ENCODE results near the gene RASGRF1. TPM values are rescaled to one million over a fixed set of nuclear protein-coding genes. Genes with fewer than 3 reads are reported as not detected.
A peak's percentile ranks its signal among the peaks of the same experiment; 100 is the strongest.

RASGRF1 gene
- total RNA-seq, 1 experiment from 2014 or later, result 1.1 TPM

DNA sequence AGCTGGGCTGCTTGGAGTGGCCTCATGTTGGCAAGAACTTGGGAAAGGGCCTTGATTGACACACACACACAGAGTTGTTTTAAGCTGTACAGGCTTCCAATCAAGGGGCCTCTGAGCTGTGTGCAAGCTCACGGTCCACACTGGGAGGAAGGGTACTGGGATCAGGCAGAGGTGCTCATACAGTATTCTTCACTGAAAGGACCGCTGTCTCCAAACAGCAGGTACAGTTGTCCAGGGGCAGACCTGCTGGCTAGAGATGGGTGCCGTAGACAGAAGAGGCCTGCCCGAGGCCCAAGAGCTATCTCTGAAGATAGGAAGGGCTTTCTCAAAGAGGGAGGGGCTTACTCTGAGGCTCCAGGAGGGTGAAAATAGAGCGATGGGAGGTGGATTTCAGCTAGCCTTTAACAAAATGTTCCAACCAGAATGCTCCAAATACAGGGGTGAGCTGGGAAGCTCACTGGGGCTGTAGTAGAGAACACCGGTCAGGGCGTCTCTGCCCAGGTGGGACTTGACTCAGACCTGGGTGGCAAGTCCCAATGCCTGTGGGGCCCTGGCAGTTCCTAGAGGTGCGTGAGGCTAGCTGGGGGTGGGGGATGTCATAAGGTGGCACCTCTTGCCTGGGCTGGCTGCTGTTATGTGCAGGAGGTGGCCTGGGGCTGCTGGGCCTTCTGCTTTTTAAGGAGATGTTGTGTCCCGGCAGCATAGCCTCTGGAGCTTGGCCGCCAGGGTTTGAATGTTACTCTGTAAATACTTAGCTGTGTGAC is 42.7 kb downstream of the RASGRF1 start:
- H3K4me3 ChIP-seq, result no peak overlapping the region
- H3K36me3 ChIP-seq, result no peaks in the 10 kb centered on the region
- DNase-seq, result no peak
- H3K4me1 ChIP-seq, result no peaks in the 10 kb centered on the region
- no peaks in the 10 kb centered on the region for H3K9me3 ChIP-seq (replicated peaks)
- H3K27ac ChIP-seq, result no peak overlapping the region
- H3K27me3 ChIP-seq, result no peaks in the 10 kb centered on the region

DNA sequence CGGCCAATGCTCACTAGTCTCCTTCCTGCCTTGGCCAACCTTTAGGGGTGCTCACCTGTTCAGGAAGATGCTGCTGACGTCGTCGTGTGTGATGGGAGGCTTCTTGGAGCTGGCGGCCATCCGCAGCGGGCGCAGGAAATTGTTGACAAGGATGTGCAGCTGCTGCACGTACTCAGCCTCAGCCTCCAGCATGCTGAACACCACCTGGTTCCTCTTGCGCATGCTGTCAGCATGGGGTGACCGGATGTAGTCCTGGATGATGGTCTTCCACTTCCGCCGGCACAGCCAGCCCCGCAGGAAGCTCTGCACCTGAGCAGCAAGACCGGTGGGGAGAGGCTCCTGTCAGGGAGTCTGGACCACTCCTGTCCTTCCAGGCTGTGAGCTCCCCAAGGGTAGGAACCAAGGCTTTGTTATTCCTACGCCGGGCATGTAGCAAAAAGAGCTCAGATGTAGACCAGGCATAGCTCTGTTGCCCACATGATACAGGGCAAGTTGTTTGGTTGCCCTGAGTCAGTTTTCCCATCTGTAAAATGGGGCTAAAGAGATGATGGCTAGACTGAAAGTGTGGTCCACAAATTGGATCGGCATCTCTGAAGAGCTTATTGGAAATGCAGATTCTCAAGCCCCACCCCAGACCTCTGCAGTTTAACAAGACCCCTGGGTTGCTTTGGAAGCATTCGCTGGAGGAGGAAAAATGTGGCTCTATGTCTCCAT is 43.7 kb downstream of the RASGRF1 start:
- Histone ChIP-seq H3K9me3 (replicated peaks) (no peaks in the 10 kb centered on the region), H3K27me3 (no peaks in the 10 kb centered on the region), H3K4me1 (no peaks in the 10 kb centered on the region), H3K27ac (no peak overlapping the region), H3K4me3 (no peak overlapping the region), H3K36me3 (no peaks in the 10 kb centered on the region)
- DNase-seq, result no peak

DNA sequence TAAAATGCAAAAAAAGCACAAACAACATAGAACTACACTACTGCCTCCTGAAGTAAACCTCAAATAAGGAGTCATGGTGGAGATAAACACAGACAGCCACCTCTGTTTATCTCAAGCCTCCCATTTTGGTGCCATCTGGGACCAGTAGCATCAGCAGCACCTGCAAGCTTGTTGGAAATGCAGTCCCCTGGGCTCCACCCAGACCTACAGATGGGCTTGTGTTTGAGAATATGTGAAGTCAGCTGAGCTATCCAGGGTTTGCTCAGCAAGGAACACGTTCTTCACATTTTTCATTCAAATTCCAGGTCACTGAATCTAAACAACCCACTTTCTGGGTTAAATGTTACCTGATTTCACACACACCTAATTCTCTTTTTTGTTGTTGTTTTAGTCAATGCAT is 45.5 kb downstream of the RASGRF1 start:
- Histone ChIP-seq H3K36me3 (no peaks in the 10 kb centered on the region), H3K27me3 (no peaks in the 10 kb centered on the region), H3K27ac (no peak overlapping the region), H3K4me1 (no peaks in the 10 kb centered on the region), H3K4me3 (no peak overlapping the region), H3K9me3 (replicated peaks) (no peaks in the 10 kb centered on the region)
- DNase-seq, result no peak

DNA sequence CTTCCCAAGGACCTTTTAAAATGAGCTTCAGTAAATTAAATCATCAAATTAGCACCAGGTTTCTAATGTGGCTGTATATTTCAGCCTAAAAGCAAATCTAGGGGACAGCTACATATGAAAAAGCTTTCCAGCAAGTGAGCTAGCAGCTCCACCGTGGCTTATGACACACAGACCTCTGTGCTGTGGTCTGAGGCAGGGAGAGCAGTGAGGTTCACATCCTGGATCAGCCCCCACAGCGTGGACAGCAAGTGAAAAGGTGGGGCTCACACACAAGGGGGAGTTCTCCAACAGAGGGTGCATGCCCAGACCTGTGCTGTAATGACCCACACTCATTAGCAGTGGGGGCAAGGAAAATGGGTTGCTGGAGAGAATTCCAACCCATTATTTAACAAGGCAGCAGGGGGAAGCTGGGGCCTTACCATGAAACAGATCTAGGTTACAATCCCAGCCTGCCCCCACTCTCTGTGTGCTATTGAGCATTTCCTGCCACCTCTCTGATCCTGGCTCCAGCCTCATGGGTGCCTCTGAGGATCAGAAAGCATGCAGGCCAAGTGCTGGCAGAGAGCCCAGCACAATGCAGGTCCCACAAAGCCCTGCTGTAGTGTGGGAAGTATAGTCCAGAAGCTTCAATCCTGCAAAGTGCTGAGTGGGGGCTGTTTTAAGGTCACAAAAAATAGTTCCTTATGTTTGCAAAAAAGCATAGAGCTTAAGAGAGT is 48.2 kb downstream of the RASGRF1 start:
- Histone ChIP-seq H3K9me3 (replicated peaks) (no peaks in the 10 kb centered on the region), H3K4me1 (no peaks in the 10 kb centered on the region), H3K27me3 (no peaks in the 10 kb centered on the region), H3K27ac (no peak overlapping the region), H3K4me3 (no peak overlapping the region), H3K36me3 (no peaks in the 10 kb centered on the region)
- no peak for DNase-seq

- no peak overlapping the region for H3K4me3 ChIP-seq
- H3K27ac ChIP-seq, result no peak overlapping the region
- H3K27me3 ChIP-seq, result no peaks in the 10 kb centered on the region
- no peaks in the 10 kb centered on the region for H3K4me1 ChIP-seq
- no peaks in the 10 kb centered on the region for H3K36me3 ChIP-seq
- H3K9me3 ChIP-seq (replicated peaks), result no peaks in the 10 kb centered on the region
- no peak for DNase-seq
Measured at GRCh38 chr15:79041601-79042168, 48.9 kb downstream of the RASGRF1 start.

- Histone ChIP-seq H3K9me3 (replicated peaks) (no peaks in the 10 kb centered on the region), H3K36me3 (no peaks in the 10 kb centered on the region), H3K27me3 (no peaks in the 10 kb centered on the region; the same call in 1 of the 2 replicates), H3K4me1 (no peaks in the 10 kb centered on the region), H3K27ac (no peak overlapping the region), H3K4me3 (no peak overlapping the region)
- DNase-seq, result no peak
Measured at GRCh38 chr15:79037848-79038247, 52.7 kb downstream of the RASGRF1 start.

- Histone ChIP-seq H3K4me1 (no peaks in the 10 kb centered on the region), H3K4me3 (no peak overlapping the region), H3K27ac (no peak overlapping the region), H3K9me3 (replicated peaks) (no peaks in the 10 kb centered on the region), H3K36me3 (no peaks in the 10 kb centered on the region), H3K27me3 (no peaks in the 10 kb centered on the region; the same call in 1 of the 2 replicates)
- DNase-seq, result no peak
Measured at GRCh38 chr15:79036323-79036722, 54.3 kb downstream of the RASGRF1 start.

DNA sequence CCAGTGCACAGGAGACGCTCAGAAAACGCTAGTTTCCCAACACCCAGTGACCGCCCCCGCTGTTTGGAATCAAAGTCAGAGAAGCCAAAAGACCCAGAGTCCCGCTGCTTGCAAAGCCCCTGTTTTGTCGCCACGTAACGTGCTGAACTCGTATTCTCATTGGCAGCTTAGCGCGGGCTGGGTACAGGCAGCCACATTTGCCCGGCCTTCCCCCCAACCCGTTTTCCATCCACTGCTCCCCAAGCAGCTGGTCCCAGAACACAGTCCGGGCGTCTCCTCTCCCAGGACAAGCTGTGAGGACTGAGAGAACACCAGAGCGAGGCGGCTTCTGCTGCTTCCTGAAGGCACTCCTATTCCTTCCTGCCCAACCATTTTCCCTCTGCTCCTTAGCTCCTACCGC is 54.8 kb downstream of the RASGRF1 start:
- Histone ChIP-seq H3K36me3 (no peaks in the 10 kb centered on the region), H3K4me3 (no peak overlapping the region), H3K4me1 (no peaks in the 10 kb centered on the region), H3K27ac (no peak overlapping the region), H3K9me3 (replicated peaks) (no peaks in the 10 kb centered on the region), H3K27me3 (no peaks in the 10 kb centered on the region; the same call in 1 of the 2 replicates)
- DNase-seq, result no peak

DNA sequence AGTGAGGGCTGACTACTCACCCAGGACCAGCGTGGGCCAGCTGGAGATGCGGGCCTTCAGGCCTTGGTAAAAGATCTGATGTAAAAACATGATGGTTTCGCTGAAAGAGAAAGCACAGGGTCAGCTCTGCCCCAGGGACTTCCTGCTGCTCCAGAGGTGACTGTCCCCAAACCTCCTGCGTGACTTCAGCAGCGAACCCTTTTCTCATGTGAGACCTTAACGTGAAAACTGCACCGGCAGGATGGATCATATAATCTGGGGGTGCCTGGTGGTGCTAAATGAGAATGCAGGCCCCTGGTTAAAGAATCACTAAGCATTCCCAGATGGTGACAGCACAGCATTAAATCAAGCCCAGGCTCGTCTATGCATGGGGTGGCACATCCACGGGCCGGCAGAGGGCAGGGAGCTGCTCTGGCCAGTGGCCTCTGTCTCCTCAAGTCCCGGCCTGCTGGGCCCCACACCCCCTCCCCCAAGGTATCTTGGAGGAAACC is 55.4 kb downstream of the RASGRF1 start:
- Histone ChIP-seq H3K4me3 (no peak overlapping the region), H3K27me3 (no peaks in the 10 kb centered on the region; the same call in 1 of the 2 replicates), H3K27ac (no peak overlapping the region), H3K36me3 (no peaks in the 10 kb centered on the region), H3K9me3 (replicated peaks) (no peaks in the 10 kb centered on the region), H3K4me1 (no peaks in the 10 kb centered on the region)
- DNase-seq, result no peak

- H3K27ac ChIP-seq, result no peak overlapping the region
- no peak for DNase-seq
- H3K27me3 ChIP-seq, result no peaks in the 10 kb centered on the region; the same call in 1 of the 2 replicates
- H3K9me3 ChIP-seq (replicated peaks), result no peaks in the 10 kb centered on the region
- no peaks in the 10 kb centered on the region for H3K36me3 ChIP-seq
- no peaks in the 10 kb centered on the region for H3K4me1 ChIP-seq
- no peak overlapping the region for H3K4me3 ChIP-seq
Measured at GRCh38 chr15:79034284-79034683, 56.3 kb downstream of the RASGRF1 start.

DNA sequence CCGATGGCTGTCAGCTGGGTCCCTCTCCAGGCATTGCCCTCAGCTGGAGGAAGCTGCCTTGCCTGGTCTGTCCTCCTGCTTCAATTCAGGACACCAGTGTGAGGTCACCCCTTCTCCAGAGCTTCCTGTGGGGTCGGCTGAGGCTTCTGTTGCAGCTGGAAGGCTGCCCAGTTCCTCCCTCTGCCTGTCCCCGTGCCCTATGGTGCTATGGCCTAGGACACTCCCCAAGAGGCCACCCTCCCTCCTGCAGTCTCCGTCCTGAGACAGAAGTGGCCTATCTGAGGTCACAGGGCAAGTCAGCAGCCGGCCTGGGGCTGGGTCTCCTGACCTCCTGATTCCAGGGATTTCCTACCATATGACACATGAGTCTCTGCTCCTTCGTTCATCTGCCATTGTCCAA is 57.9 kb downstream of the RASGRF1 start:
- Histone ChIP-seq H3K27ac (no peak overlapping the region), H3K27me3 (no peaks in the 10 kb centered on the region; the same call in 1 of the 2 replicates), H3K4me3 (no peak overlapping the region), H3K36me3 (no peaks in the 10 kb centered on the region), H3K9me3 (replicated peaks) (no peaks in the 10 kb centered on the region), H3K4me1 (no peaks in the 10 kb centered on the region)
- DNase-seq, result peak; percentile 10 to 21

GRCh38 chr15:79031821-79032220 is 58.8 kb downstream of the RASGRF1 start:
- no peaks in the 10 kb centered on the region for H3K9me3 ChIP-seq (replicated peaks)
- no peaks in the 10 kb centered on the region for H3K4me1 ChIP-seq
- no peak overlapping the region for H3K4me3 ChIP-seq
- H3K27ac ChIP-seq, result no peak overlapping the region
- no peaks in the 10 kb centered on the region; the same call in 1 of the 2 replicates for H3K27me3 ChIP-seq
- DNase-seq, result no peak
- H3K36me3 ChIP-seq, result no peaks in the 10 kb centered on the region

DNA sequence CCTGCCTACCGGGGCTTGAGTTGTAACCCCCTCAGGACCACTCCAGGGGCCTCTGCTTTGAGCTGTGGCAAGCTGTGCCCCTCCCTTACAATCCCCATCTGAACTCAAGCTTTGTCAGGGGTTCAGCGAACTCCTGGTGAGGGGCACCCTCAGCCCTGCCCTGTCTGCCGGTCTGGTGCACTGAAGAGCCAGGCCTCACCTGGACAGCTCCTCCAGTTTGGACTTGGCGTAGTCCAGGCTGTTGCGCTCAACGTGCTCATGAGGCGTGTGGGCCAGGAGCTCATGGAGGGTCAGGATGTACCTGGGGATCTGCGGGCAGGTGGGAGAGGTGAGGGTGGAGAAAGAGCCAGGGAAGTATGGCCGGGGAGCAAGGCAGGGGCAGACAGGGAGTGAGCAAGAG is 59.4 kb downstream of the RASGRF1 start:
- DNase-seq, result no peak
- H3K27ac ChIP-seq, result no peak overlapping the region
- H3K4me3 ChIP-seq, result no peak overlapping the region
- H3K9me3 ChIP-seq (replicated peaks), result no peaks in the 10 kb centered on the region
- no peaks in the 10 kb centered on the region for H3K36me3 ChIP-seq
- no peaks in the 10 kb centered on the region for H3K4me1 ChIP-seq
- H3K27me3 ChIP-seq, result no peaks in the 10 kb centered on the region; the same call in 1 of the 2 replicates

DNA sequence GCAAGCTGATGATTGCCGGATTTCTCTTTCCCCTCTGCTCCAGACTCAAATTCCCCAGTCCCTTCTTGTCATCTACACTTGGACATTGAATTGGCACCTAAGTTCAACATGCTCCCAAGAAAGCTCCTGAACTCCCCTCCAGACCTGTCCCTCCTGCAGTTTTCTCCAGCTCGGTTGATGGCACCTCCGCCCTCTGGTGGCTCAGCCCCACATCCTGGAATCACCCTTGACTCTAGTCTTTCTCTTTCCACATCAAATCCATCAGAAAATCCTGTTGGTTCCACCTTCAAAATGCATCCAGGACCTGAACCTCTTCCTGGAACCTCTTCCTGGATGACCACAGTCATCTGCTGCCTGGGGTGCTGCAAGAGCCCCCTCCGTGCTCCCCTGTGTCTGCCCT is 60.1 kb downstream of the RASGRF1 start:
- Histone ChIP-seq H3K27me3 (no peaks in the 10 kb centered on the region; the same call in 1 of the 2 replicates), H3K4me1 (no peaks in the 10 kb centered on the region), H3K4me3 (no peak overlapping the region), H3K27ac (no peak overlapping the region), H3K36me3 (no peaks in the 10 kb centered on the region), H3K9me3 (replicated peaks) (no peaks in the 10 kb centered on the region)
- no peak for DNase-seq

Data from SJCRH30 (cell line).